Measurements from ENCODE around the gene PRKAG2. TPM values are rescaled to one million over a fixed set of nuclear protein-coding genes. Genes with fewer than 3 reads are reported as not detected.

Gene PRKAG2
- total and polyA plus RNA-seq, 2 experiments from 2014 or later: 9.1 to 14.9 TPM

DNA sequence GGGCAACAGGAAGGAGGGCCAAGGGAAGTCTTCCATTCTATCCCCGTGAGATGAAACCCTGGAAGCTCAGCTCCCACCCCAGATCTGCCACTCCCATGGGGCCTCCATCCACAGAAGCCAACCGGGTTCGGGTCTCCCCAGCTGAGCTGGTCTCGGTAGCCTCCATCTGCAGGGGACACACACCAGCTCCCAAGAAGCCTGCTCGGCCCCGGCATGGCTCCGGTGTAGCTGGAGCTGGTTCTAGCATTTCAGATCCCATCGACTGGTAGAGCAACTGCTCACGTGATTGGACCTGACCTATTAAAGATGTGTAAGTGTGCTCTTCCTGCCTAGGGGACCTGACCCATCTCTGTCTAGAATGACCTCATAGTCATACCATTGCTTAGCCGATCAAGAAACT lies 138.0 kb downstream of the PRKAG2 start:
- Mint-ChIP-seq H3K4me1 (peaks cover 33% of the 10 kb centered on the region), H3K9me3 (peaks cover 16% of the 10 kb centered on the region), H3K36me3 (ENCODE audit: low read depth) (peaks cover 13% of the 10 kb centered on the region), H3K27ac (no peak overlapping the region), H3K4me3 (no peak overlapping the region), H3K27me3 (ENCODE audit: insufficient read depth, low read depth, poor library complexity) (peaks cover 8% of the 10 kb centered on the region)
- no peak overlapping the region for H2AFZ ChIP-seq
- no peak for TF ChIP-seq REST (IDR thresholded peaks at IDR 0.05; ENCODE audit: unreplicated experiment)
- no peak for TF ChIP-seq CTCF (conservative IDR thresholded peaks at IDR 0.05; ENCODE audit: low read depth in 2 of 2)
- no peak for TF ChIP-seq CREB1 (CRISPR knock-in tag; IDR thresholded peaks at IDR 0.05; ENCODE audit: low read depth)
- TF ChIP-seq ZNF462 (CRISPR knock-in tag; IDR thresholded peaks at IDR 0.05): no peak
- H3F3A ChIP-seq (replicated peaks; ENCODE audit: low read depth): 0 out of 2 replicates have a peak, but pooled peaks cover 3% of the 10 kb centered on the region
- no peak overlapping the region for H3K27ac ChIP-seq (ENCODE audit: low read depth)
- H4K20me1 ChIP-seq (replicated peaks; ENCODE audit: insufficient read depth): no peaks in the 10 kb centered on the region
- no peaks in the 10 kb centered on the region for H3K27me3 ChIP-seq (ENCODE audit: insufficient read depth)
- H3K4me3 ChIP-seq: no peak overlapping the region
- 0 out of 2 replicates have a peak, but pooled peaks cover 3% of the 10 kb centered on the region for H3K36me3 ChIP-seq (ENCODE audit: insufficient read depth)
- H3K79me2 ChIP-seq (replicated peaks; ENCODE audit: insufficient read depth): no peaks in the 10 kb centered on the region
- no peaks in the 10 kb centered on the region for H3K9me2 ChIP-seq (ENCODE audit: insufficient read depth)
- H3K4me2 ChIP-seq: no peak overlapping the region
- peaks cover 19% of the 10 kb centered on the region for H3K4me1 ChIP-seq (ENCODE audit: insufficient read depth)
- no peak for ATAC-seq
- DNase-seq (ENCODE audit: low spot score): no peak
